BE2C (cell line): ENCODE data around the gene NUDC.

Experiments
- DNase-seq: peaks from one replicate; pipeline ENCODE4 v3.0.0-alpha.2; 2020
- H3K27me3 ChIP-seq: fragments of 250-450 bp; sonication (Bioruptor Pico); 2 replicates; pipeline ENCODE4 v1.5.1; 2020; ENCODE audit warnings: mild to moderate bottlenecking
- H3K36me3 ChIP-seq: fragments of 250-450 bp; sonication (Bioruptor Pico); 2 replicates; pipeline ENCODE4 v1.5.1; 2020; ENCODE audit warnings: mild to moderate bottlenecking
- H3K4me1 ChIP-seq: fragments of 250-450 bp; sonication (Bioruptor Pico); 2 replicates; pipeline ENCODE4 v1.5.1; 2020
- H3K4me3 ChIP-seq: 2 replicates; pipeline ENCODE4 v1.5.1; 2011; ENCODE audit warnings: low read depth, low read length
- H3K9me3 ChIP-seq: fragments of 250-450 bp; sonication (Bioruptor Pico); 2 replicates; pipeline ENCODE4 v1.5.1; 2020
- CTCF ChIP-seq: IDR thresholded peaks from 2 replicates; pipeline ENCODE4 v1.5.1; 2012; ENCODE audit warnings: mild to moderate bottlenecking, low read depth, low read length

Gene NUDC

GRCh38 chr1:26938004-26938658, 16.6 kb downstream of the NUDC start:
- Histone ChIP-seq H3K36me3 (peaks cover 17% of the 10 kb centered on the region), H3K27me3 (no peaks in the 10 kb centered on the region), H3K4me1 (no peaks in the 10 kb centered on the region), H3K9me3 (no peaks in the 10 kb centered on the region), H3K4me3 (no peak overlapping the region)
- DNase-seq: no peak
- no peak for TF ChIP-seq CTCF

DNA sequence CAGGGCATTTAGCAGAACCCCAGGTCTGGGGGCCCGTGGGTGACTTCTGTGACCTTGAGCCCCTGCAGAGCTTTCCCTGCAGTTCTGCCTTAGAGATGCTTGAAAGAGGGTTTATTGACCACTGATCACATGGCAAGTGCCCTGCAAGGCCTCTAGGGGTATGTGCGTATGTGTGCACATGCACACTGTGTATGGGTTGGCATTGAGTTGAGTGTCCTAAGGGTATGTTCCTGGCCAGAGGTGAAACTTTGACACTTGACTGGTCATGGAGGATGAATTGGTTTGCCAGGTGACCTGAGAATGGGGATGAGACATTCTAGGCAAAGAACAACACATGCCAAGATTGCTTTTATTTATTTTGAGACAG, 17.1 kb downstream of the NUDC start:
- Histone ChIP-seq H3K4me1 (no peaks in the 10 kb centered on the region), H3K9me3 (no peaks in the 10 kb centered on the region), H3K27me3 (no peaks in the 10 kb centered on the region), H3K36me3 (peaks cover 17% of the 10 kb centered on the region), H3K4me3 (no peak overlapping the region)
- no peak for TF ChIP-seq CTCF
- DNase-seq: no peak

DNA sequence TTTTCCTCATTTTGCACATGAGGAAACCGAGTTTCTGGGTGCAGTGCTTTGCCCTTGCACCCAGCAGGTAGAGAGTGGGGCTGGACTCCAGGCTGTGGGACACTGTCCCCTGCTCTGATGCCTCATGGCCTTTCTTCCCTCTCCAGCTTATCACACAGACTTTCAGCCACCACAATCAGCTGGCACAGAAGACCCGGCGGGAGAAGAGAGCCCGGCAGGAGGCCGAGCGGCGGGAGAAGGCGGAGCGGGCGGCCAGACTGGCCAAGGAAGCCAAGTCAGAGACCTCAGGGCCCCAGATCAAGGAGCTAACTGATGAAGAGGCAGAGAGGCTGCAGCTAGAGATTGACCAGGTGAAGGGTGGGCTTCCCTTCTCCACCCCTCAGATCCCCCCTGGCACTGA, 19.8 kb downstream of the NUDC start:
- no peak for DNase-seq
- no peak for TF ChIP-seq CTCF
- peaks cover 14% of the 10 kb centered on the region for H3K36me3 ChIP-seq
- H3K27me3 ChIP-seq: no peaks in the 10 kb centered on the region
- H3K4me3 ChIP-seq: no peak overlapping the region
- H3K9me3 ChIP-seq: no peaks in the 10 kb centered on the region
- H3K4me1 ChIP-seq: no peaks in the 10 kb centered on the region

- H3K27me3 ChIP-seq: no peaks in the 10 kb centered on the region
- H3K36me3 ChIP-seq: peaks cover 14% of the 10 kb centered on the region
- no peaks in the 10 kb centered on the region for H3K4me1 ChIP-seq
- DNase-seq: no peak
- H3K9me3 ChIP-seq: no peaks in the 10 kb centered on the region
- no peak for TF ChIP-seq CTCF
- H3K4me3 ChIP-seq: no peak overlapping the region
Measured at GRCh38 chr1:26942656-26943055, 21.1 kb downstream of the NUDC start.

- Histone ChIP-seq H3K4me3 (no peak overlapping the region), H3K4me1 (no peaks in the 10 kb centered on the region), H3K9me3 (no peaks in the 10 kb centered on the region), H3K27me3 (no peaks in the 10 kb centered on the region), H3K36me3 (peaks cover 14% of the 10 kb centered on the region)
- no peak for TF ChIP-seq CTCF
- DNase-seq: no peak
Measured at GRCh38 chr1:26945138-26945537, 23.6 kb downstream of the NUDC start.

GRCh38 chr1:26945728-26946127, 24.2 kb downstream of the NUDC start:
- no peak for TF ChIP-seq CTCF
- DNase-seq: no peak
- H3K4me3 ChIP-seq: no peak overlapping the region
- no peaks in the 10 kb centered on the region for H3K27me3 ChIP-seq
- H3K9me3 ChIP-seq: no peaks in the 10 kb centered on the region
- no peaks in the 10 kb centered on the region for H3K4me1 ChIP-seq
- peaks cover 14% of the 10 kb centered on the region for H3K36me3 ChIP-seq
